ENCODE data around the gene FAM216B. TPM values are rescaled to one million over a fixed set of nuclear protein-coding genes. Genes with fewer than 3 reads are reported as not detected.

FAM216B gene
- polyA plus RNA-seq, 1 of the 3 experiments (the other 2 are of a cell fraction) = not detected

GRCh38 chr13:42814868-42815267 lies 33.5 kb downstream of the FAM216B start (continued):
- TF ChIP-seq USF2 (IDR thresholded peaks at IDR 0.05; ENCODE audit: borderline replicate concordance, low read depth, low read length) = no peak
- TF ChIP-seq TEAD4 (IDR thresholded peaks at IDR 0.05; ENCODE audit: borderline replicate concordance, insufficient read depth) = peak; percentile 99
- TF ChIP-seq ZBTB33 (IDR thresholded peaks at IDR 0.05; ENCODE audit: borderline replicate concordance, low read depth) = peak; percentile 90
- TF ChIP-seq YY1 (IDR thresholded peaks at IDR 0.05; ENCODE audit: low read depth) = no peak
- peak; percentile 99 for TF ChIP-seq PBX3 (IDR thresholded peaks at IDR 0.05)
- TF ChIP-seq NFIC (IDR thresholded peaks at IDR 0.05; ENCODE audit: borderline replicate concordance) = peak; percentile 96

- Histone ChIP-seq H3F3A (replicated peaks; ENCODE audit: insufficient read depth) (peaks cover 18% of the 10 kb centered on the region), H3K9ac (no peak overlapping the region), H3K36me3 (replicated peaks in 1 of 2; ENCODE audit: control insufficient read depth in 1 of 2, insufficient read depth in 2 of 2, low read length in 1 of 2) (no peaks in the 10 kb centered on the region), H3K4me3 (ENCODE audit: low read depth in 2 of 2, low read length in 1 of 2) (no peak overlapping the region), H3K9me2 (no peaks in the 10 kb centered on the region), H3K4me1 (ENCODE audit: control insufficient read depth in 1 of 2, insufficient read depth in 2 of 2, low read depth in 1 of 2, low read length in 1 of 2) (peaks cover 13 to 24% of the 10 kb centered on the region in 2 experiments), H3K9me3 (no peaks in the 10 kb centered on the region), H3K27me3 (ENCODE audit: insufficient read depth) (no peaks in the 10 kb centered on the region), H4K20me1 (ENCODE audit: insufficient read depth) (no peaks in the 10 kb centered on the region), H2AFZ (ENCODE audit: low read depth) (no peak overlapping the region), H3K79me2 (ENCODE audit: insufficient read depth) (no peaks in the 10 kb centered on the region), H3K4me2 (no peak overlapping the region), H3K27ac (ENCODE audit: low read depth in 2 of 2, low read length in 1 of 2) (peak overlapping the region in 1 of 2 experiments; percentile 64; a peak in 3 of 4 replicates)
- ChIA-PET POLR2A (no interaction called here), CTCF (interaction anchor here (0.7 to 1.4 kb wide), 4 partner anchors 9 to 107 kb away, joined by 3 to 5 read pairs (median 3); no protein-coding TSS in a partner anchor)
- DNase-seq = no peak
- WGBS (ENCODE audit: low lambda C conversion rate) = 54% methylated on average over 3 of the region's 3 CpGs
- TF ChIP-seq SIN3A (IDR thresholded peaks at IDR 0.05; ENCODE audit: borderline replicate concordance, low read depth, low read length) (no peak), CTCF (IDR thresholded peaks at IDR 0.05) (no peak), POLR2AphosphoS5 (IDR thresholded peaks at IDR 0.05; ENCODE audit: low read depth, low read length) (no peak), YY1 (IDR thresholded peaks at IDR 0.05; ENCODE audit: low read depth) (no peak), USF2 (IDR thresholded peaks at IDR 0.05; ENCODE audit: borderline replicate concordance, low read depth, low read length) (no peak), EP300 (IDR thresholded peaks at IDR 0.05; ENCODE audit: borderline replicate concordance in 1 of 2, low read depth in 1 of 2, low read length in 1 of 2) (no peak), REST (IDR thresholded peaks at IDR 0.05; ENCODE audit: low read depth, low read length) (no peak), RCOR1 (IDR thresholded peaks at IDR 0.05; ENCODE audit: low read length) (no peak), ZBTB33 (IDR thresholded peaks at IDR 0.05; ENCODE audit: borderline replicate concordance, low read depth) (no peak), GABPA (IDR thresholded peaks at IDR 0.05; ENCODE audit: low read depth) (no peak), FOXJ3 (CRISPR knock-in tag; IDR thresholded peaks at IDR 0.05) (no peak), TEAD4 (IDR thresholded peaks at IDR 0.05; ENCODE audit: borderline replicate concordance, insufficient read depth) (no peak), PBX3 (IDR thresholded peaks at IDR 0.05) (no peak)
Observed at GRCh38 chr13:42815681-42816080, 34.3 kb downstream of the FAM216B start.
